SK-N-SH treated with all-trans-retinoic acid at 6 μM for 48 hours (cell line): ENCODE results near the gene REPS2.

Source experiments
- ARNTL ChIP-seq: fragments of 450-650 bp; formaldehyde crosslinking; IDR thresholded peaks from 2 replicates; pipeline ENCODE4 v1.5.0; 2020; ENCODE audit warnings: low read depth, mild to moderate bottlenecking, moderate library complexity, borderline replicate concordance
- ZFP3 ChIP-seq: fragments of 250-450 bp; sonication (Bioruptor Pico); IDR thresholded peaks from 2 replicates; pipeline ENCODE4 v1.5.0; 2020; ENCODE audit warnings: mild to moderate bottlenecking, moderate library complexity

DNA sequence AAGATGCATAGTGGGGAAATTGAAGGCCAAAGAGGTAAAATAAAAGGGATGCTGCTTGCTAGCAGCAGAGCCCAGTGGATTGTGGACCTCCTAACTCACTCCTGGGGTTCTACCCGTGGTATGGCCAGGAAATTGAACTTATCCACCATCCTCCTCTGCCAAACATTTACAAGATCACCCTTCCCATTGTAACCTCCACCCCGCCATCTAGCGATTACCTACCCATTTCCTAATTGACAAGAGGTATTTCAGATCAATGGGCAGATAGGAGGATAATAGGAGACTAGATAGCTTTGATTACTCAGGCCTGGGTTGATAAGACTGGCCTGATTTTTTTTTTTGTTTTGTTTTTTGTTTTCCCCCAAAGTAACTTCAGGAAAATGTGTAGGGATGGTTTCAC lies 67.8 kb downstream of the REPS2 start:
- TF ChIP-seq ZFP3 (CRISPR knock-in tag) = no peak
- TF ChIP-seq ARNTL (CRISPR knock-in tag) = no peak
